GM20431 (cell line): ENCODE results near the gene NDFIP1.
"Not testable (repeated sequence)": the region's sequence is repeated elsewhere in the genome, so short reads cannot be mapped to it uniquely, and the experiment has no call there.

Experiments used
- in situ Hi-C: fragments of 300-500 bp; cut with MseI, MboI; formaldehyde crosslinking; loops from one replicate; pipeline ENCODE4 v1.15.0; 2020; ENCODE audit warnings: low sequenced_read_pairs; ENCODE audit not compliant: unreplicated experiment

NDFIP1 gene

GRCh38 chr5:142181096-142181495, 72.5 kb downstream of the NDFIP1 start:
- in situ Hi-C loops, result no loop called here

GRCh38 chr5:142181547-142182163, 73.1 kb downstream of the NDFIP1 start:
- in situ Hi-C loops, result no loop called here

DNA sequence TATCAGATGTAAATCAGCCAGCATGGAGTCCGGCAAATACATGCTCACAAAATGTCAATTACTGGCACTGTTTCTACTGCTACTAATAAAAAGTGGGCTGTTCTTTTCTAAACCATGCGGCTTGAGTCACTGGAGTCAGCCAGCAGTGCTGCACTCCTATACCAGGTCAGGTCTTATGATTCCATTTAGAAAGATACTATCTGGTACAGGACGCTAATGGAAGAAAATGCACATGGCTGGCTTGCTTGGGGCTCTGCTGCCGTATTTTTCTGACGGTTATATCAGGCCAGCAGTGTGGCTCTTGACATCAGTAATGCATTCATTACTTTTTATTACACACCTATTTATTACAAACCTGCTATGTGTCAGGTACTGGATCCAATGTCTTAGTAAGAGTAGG, 74.3 kb downstream of the NDFIP1 start:
- in situ Hi-C loops, result no loop called here

GRCh38 chr5:142183561-142183960, 75.0 kb downstream of the NDFIP1 start:
- in situ Hi-C loops, result no loop called here

DNA sequence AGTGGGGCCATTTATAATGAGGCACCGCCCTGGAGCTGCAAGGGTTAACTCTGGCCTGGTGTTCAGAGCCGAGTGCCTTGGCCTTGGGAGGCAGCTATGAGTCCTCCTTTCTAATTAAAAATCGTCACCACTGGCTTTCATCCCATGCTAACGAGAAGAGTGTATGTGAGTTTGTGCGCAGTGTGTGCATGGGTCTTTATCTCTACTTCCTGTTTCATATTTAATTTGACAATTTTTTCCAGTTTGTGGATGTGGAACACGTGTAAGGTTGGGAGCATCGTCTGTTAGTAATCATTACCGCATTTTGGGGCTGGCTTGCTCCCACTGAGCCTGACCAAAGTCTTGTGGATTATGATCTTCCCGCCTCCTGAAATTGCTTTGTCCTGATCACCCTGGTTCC, 76.4 kb downstream of the NDFIP1 start:
- in situ Hi-C loops, result no loop called here

DNA sequence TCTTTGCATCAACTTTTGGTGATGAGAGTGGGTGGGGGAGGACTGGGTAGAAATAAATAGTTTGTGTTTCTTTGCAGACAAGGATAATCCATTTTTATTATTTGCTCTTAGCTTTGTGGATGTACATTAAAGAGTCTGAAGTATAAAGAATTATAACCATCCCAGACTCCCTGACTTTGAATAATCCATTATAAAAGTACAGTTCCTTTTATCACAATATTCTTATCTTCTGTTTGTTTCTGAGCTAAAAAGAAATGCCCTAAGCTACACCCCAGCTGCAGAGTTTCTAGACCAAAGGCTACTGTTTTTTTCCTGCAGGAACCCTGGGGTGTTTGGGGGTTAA, 77.9 kb downstream of the NDFIP1 start:
- in situ Hi-C loops, result no loop called here

DNA sequence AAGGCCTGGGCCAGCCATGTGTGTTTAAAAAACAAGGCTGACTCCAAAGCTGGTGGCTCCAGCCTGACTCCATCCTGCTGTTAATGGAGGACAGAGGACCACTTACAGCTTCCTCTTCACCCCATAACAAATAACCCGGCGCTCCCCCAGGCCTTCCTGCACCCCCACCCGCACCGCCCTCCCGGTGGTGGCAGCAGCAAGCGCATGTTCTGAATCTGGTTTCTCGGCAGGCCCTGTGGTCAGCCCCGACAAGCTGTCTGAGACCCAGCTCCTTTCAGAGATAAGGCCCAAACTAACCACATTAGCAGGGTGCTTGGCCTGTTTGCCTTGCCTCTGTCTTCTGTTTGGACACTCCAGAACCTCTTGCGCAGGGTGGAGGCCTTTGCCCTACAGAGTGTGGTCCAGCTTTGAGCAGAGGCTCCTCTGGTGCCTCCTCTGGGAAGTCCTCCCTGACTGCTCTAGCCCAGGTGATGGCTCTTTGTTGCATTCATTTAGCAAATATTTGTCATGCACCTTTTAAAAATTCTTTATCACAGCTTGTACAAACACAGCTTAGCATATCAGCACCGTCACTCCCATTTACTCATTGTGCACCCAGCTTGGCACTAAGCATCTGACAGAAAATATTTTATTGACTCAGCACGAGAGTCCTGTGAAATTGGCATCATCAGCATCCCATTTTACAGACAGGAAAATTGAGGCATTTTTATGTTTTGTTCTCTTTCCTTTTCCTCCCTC, 78.4 kb downstream of the NDFIP1 start:
- in situ Hi-C loops, result no loop called here

- in situ Hi-C loops, result not testable (repeated sequence)
Observed at GRCh38 chr5:142188691-142189090, 80.1 kb downstream of the NDFIP1 start.

- in situ Hi-C loops, result no loop called here
Observed at GRCh38 chr5:142189813-142190212, 81.2 kb downstream of the NDFIP1 start.

- in situ Hi-C loops, result no loop called here
Observed at GRCh38 chr5:142191776-142192175, 83.2 kb downstream of the NDFIP1 start.

- in situ Hi-C loops, result no loop called here
Observed at GRCh38 chr5:142192286-142193113, 83.9 kb downstream of the NDFIP1 start.

DNA sequence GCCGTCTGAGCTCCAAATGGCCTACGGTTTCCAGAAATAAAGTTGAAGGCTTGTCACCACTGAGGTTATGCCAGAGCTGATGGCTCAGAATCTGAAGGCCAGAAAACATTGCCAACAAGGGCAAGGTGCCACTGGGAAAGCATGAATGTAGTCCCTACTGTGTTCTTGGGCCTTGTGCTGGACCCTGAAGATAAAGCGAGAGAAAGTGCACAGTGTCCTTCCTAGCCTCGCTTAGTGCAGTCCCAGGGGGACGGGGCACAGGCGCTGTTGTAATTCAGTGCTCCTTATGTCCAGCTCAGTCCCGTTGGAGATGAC, 84.5 kb downstream of the NDFIP1 start:
- in situ Hi-C loops, result no loop called here

DNA sequence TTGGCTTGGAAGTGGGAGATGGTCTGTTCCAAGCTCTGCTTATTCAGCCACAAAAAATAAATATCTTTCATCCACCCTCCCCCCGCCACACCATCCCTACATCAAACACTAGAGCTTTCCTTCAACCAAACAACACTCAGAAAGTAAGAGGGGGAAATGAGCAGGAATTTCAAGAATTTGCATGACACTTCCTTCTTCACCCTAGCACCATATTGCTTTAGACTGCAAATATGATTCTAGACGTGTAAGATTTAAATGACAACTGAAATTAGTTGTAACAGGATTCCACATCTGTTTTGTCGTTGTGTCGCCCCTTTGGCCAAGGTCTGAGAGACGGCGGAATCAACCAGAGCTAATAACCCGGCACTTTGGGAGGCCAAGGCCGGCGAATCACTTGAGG, 88.5 kb downstream of the NDFIP1 start:
- in situ Hi-C loops, result no loop called here

DNA sequence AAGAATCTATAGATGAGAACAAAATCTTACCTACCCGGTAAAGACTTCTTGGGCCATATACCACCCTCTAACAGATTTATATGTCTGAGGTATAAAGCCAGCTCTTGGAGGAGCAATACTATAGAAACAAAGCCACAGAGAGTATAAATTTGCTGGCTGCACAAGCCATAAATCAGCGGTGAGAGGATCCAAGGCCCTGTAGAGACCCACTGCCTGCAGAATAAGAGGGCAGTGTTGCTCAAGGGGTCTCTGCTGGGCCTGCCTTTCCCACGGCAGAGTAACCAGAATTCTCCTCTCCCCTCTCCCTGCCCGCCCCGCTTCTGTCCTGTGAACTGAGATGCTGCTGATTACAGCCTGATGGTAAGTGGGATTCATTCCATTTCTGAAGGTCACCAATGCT, 89.2 kb downstream of the NDFIP1 start:
- in situ Hi-C loops, result no loop called here

DNA sequence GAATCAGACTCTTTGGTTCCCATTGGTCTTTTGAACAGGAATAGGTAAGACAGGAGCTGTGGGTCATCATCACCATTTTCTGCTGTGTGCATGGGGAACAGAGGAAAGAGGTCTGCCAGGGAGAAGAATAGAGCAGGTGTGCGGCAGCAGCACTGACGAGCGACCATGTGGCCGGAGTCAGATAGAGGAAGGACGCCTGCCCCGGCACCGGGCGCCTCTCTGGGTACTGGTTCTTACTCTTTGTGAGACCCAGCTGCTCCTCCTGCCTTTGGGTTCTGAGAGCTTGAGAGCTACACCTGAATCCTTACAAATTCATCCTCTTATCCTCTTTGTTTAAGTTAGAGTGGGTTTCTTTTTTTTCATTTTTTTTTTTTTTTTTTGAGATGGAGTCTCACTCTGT, 90.8 kb downstream of the NDFIP1 start:
- in situ Hi-C loops, result no loop called here

DNA sequence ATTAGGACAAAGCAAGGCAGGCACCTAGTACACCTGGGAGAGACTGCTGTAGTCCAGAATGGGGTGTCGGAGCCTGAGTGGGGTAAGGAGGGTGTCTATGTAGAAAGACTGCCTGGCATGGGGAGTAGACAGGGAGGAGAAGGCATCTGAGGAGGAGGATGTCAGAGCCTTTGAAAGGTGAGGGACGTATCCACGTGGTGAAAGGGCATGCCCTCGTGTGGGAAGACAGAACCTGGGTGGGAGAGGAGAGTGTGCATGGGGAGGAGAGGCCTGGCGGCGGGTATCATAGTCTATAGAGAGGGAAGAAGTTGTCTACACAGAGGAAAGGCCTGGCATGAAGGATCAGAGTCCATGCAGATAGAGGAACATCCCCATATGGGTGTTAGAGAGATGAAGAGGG, 91.8 kb downstream of the NDFIP1 start:
- in situ Hi-C loops, result no loop called here

- in situ Hi-C loops, result no loop called here
Observed at GRCh38 chr5:142201471-142201887, 92.9 kb downstream of the NDFIP1 start.

DNA sequence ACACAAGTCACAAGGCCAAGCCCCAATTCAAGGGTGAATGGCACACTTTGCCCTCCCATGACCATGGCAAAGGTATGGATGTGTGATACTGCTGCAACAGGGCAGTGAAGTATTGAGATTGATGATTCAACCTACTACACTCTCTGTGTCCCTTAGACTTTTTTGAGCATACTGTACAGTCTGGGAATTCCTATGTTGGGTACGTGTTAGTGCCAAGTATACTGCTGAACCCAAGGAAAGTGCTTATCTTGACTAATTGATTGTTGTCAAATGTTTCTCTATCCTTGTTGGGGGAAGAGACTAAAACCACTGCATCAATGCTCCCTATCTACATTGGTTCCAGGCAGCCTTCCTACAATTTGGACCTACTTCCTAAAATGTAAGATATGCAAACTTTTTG, 93.7 kb downstream of the NDFIP1 start:
- in situ Hi-C loops, result no loop called here
